ENCODE data around the gene ACMSD. TPM values are rescaled to one million over a fixed set of nuclear protein-coding genes. Genes with fewer than 3 reads are reported as not detected.
"Not testable (repeated sequence)": the region's sequence is repeated elsewhere in the genome, so short reads cannot be mapped to it uniquely, and the experiment has no call there.

ACMSD gene
- polyA plus RNA-seq, 1 donor from 2014 or later = not detected

DNA sequence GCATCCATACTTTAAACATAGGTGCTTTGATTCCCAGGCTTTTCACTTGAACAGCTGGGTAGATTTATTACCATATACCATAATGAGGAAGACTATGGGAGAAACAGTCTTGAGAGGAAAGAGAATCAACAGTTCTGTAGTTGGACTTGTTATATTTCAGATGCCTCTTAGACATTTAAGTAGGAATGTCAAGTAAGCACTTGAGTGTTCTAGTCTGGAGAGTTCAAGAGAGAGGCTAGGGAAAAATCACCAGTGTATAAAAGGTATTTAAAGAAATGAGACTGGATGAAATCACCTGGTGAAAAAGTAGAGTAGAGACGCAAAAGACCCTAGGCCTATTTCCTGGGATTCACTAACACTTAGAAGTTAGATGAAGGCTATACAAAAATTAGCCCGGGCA is 66.8 kb downstream of the ACMSD start:
- no peaks in the 10 kb centered on the region for H3K9me2 ChIP-seq (ENCODE audit: insufficient read depth, low read length)
- H3K79me2 ChIP-seq (replicated peaks; ENCODE audit: insufficient read depth, low read length) = no peaks in the 10 kb centered on the region
- no peaks in the 10 kb centered on the region for H3K27me3 ChIP-seq (ENCODE audit: insufficient read depth, low read depth, low read length)
- H4K20me1 ChIP-seq (ENCODE audit: insufficient read depth) = no peaks in the 10 kb centered on the region
- TF ChIP-seq TAF1 (IDR thresholded peaks at IDR 0.05; ENCODE audit: low read depth) = no peak
- TF ChIP-seq REST (IDR thresholded peaks at IDR 0.05; ENCODE audit: borderline replicate concordance) = no peak
- no peak for TF ChIP-seq MXI1 (conservative IDR thresholded peaks at IDR 0.05; ENCODE audit: poor library complexity, severe bottlenecking)
- TF ChIP-seq SMC3 (conservative IDR thresholded peaks at IDR 0.05; ENCODE audit: poor library complexity) = no peak
- TF ChIP-seq, protein P1, sequence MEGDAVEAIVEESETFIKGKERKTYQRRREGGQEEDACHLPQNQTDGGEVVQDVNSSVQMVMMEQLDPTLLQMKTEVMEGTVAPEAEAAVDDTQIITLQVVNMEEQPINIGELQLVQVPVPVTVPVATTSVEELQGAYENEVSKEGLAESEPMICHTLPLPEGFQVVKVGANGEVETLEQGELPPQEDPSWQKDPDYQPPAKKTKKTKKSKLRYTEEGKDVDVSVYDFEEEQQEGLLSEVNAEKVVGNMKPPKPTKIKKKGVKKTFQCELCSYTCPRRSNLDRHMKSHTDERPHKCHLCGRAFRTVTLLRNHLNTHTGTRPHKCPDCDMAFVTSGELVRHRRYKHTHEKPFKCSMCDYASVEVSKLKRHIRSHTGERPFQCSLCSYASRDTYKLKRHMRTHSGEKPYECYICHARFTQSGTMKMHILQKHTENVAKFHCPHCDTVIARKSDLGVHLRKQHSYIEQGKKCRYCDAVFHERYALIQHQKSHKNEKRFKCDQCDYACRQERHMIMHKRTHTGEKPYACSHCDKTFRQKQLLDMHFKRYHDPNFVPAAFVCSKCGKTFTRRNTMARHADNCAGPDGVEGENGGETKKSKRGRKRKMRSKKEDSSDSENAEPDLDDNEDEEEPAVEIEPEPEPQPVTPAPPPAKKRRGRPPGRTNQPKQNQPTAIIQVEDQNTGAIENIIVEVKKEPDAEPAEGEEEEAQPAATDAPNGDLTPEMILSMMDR (IDR thresholded peaks at IDR 0.05; ENCODE audit: poor library complexity, severe bottlenecking) = no peak
- TF ChIP-seq RAD21 (conservative IDR thresholded peaks at IDR 0.05) = no peak
- TF ChIP-seq EP300 (conservative IDR thresholded peaks at IDR 0.05; ENCODE audit: poor library complexity, severe bottlenecking) = no peak
- no peak for TF ChIP-seq POLR2AphosphoS5 (IDR thresholded peaks at IDR 0.05)
- no peak for TF ChIP-seq EZH2 (IDR thresholded peaks at IDR 0.05; ENCODE audit: borderline replicate concordance, insufficient read depth, low read length, poor library complexity, severe bottlenecking)
- H3K4me2 ChIP-seq (ENCODE audit: low read length) = no peak overlapping the region
- no peak overlapping the region for H2AFZ ChIP-seq (ENCODE audit: low read depth, low read length)
- no peak overlapping the region for H3K9ac ChIP-seq (ENCODE audit: low read length)
- H3K36me3 ChIP-seq (ENCODE audit: insufficient read depth, low read length) = no peaks in the 10 kb centered on the region
- H3F3A ChIP-seq (ENCODE audit: insufficient read depth, low read length, poor library complexity, severe bottlenecking) = no peaks in the 10 kb centered on the region
- H3K27ac ChIP-seq (ENCODE audit: low read length) = no peak overlapping the region
- H3K4me3 ChIP-seq (ENCODE audit: low read length) = no peak overlapping the region
- H3K9me3 ChIP-seq (ENCODE audit: low read length) = no peaks in the 10 kb centered on the region

- Histone ChIP-seq H3K27me3 (ENCODE audit: insufficient read depth, low read depth, low read length) (no peaks in the 10 kb centered on the region), H3K9me2 (ENCODE audit: insufficient read depth, low read length) (no peaks in the 10 kb centered on the region), H3F3A (ENCODE audit: insufficient read depth, low read length, poor library complexity, severe bottlenecking) (no peaks in the 10 kb centered on the region), H3K36me3 (ENCODE audit: insufficient read depth, low read length) (no peaks in the 10 kb centered on the region), H3K9me3 (ENCODE audit: low read length) (no peaks in the 10 kb centered on the region), H4K20me1 (ENCODE audit: insufficient read depth) (no peaks in the 10 kb centered on the region), H3K9ac (ENCODE audit: low read length) (no peak overlapping the region), H3K27ac (ENCODE audit: low read length) (no peak overlapping the region), H2AFZ (ENCODE audit: low read depth, low read length) (no peak overlapping the region), H3K79me2 (replicated peaks; ENCODE audit: insufficient read depth, low read length) (no peaks in the 10 kb centered on the region), H3K4me3 (ENCODE audit: low read length) (no peak overlapping the region), H3K4me2 (ENCODE audit: low read length) (no peak overlapping the region)
- no peak for TF ChIP-seq RAD21 (conservative IDR thresholded peaks at IDR 0.05)
- TF ChIP-seq MXI1 (conservative IDR thresholded peaks at IDR 0.05; ENCODE audit: poor library complexity, severe bottlenecking) = no peak
- TF ChIP-seq SMC3 (conservative IDR thresholded peaks at IDR 0.05; ENCODE audit: poor library complexity) = no peak
- no peak for TF ChIP-seq EZH2 (IDR thresholded peaks at IDR 0.05; ENCODE audit: borderline replicate concordance, insufficient read depth, low read length, poor library complexity, severe bottlenecking)
- no peak for TF ChIP-seq POLR2AphosphoS5 (IDR thresholded peaks at IDR 0.05)
- TF ChIP-seq TAF1 (IDR thresholded peaks at IDR 0.05; ENCODE audit: low read depth) = no peak
- no peak for TF ChIP-seq EP300 (conservative IDR thresholded peaks at IDR 0.05; ENCODE audit: poor library complexity, severe bottlenecking)
- TF ChIP-seq, protein P1 (IDR thresholded peaks at IDR 0.05; ENCODE audit: poor library complexity, severe bottlenecking) = no peak
- no peak for TF ChIP-seq REST (IDR thresholded peaks at IDR 0.05; ENCODE audit: borderline replicate concordance)
Measured at GRCh38 chr2:134906726-134907125, 68.3 kb downstream of the ACMSD start.

- not testable (repeated sequence) for H3K27ac ChIP-seq (ENCODE audit: low read length); H3K9me3 ChIP-seq (ENCODE audit: low read length); H3K4me2 ChIP-seq (ENCODE audit: low read length); H3K4me3 ChIP-seq (ENCODE audit: low read length); H3K36me3 ChIP-seq (ENCODE audit: insufficient read depth, low read length); H3K79me2 ChIP-seq (replicated peaks; ENCODE audit: insufficient read depth, low read length); H3K27me3 ChIP-seq (ENCODE audit: insufficient read depth, low read depth, low read length); H4K20me1 ChIP-seq (ENCODE audit: insufficient read depth); H2AFZ ChIP-seq (ENCODE audit: low read depth, low read length); H3K9me2 ChIP-seq (ENCODE audit: insufficient read depth, low read length); H3K9ac ChIP-seq (ENCODE audit: low read length); H3F3A ChIP-seq (ENCODE audit: insufficient read depth, low read length, poor library complexity, severe bottlenecking)
Measured at GRCh38 chr2:134907441-134908116, 69.2 kb downstream of the ACMSD start.

Data from neural cell (in vitro differentiated cells).